ENCODE measurements around the gene ACYP1. TPM values are rescaled to one million over a fixed set of nuclear protein-coding genes. Genes with fewer than 3 reads are reported as not detected.

Gene ACYP1
- total RNA-seq, 2 donors from 2014 or later, result 33.9 to 58.6 TPM

DNA sequence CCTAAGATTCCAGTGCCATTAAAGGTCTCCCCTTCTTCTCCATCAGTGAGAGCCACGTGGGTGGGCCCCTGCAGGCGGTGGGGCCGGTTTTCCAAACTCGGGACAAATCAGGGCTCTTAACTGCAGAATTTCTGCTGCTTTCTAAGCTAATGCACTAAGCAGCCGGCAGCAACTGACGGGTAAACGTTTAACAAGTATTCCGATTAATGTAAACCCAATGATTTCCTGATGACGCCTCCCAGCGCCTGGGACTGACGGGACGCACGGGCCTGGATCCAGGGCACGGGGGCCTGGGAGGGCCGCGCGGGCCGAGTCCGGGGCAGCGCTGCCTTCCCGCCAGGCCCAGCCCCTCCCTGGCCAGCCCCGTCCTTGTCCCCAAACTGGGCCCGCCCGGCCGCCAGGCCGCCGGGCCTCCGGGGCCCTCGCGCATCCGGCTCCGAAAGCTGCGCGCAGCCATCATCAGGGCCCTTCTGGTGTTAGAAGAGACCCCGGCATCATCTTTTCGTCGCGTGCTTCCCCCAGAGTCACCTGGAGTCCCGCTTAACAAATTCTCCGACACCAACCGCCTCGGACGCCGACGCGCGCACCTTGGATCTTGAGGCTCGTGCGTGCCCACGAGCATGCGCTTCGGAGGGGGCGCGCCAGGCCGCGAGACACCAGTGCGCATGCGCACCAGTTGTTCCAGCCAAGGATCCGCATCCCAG, 12.8 kb downstream of the ACYP1 start, which contains the start of gene MLH3:
MLH3 (minus strand) TSS at position 616 of the 704 bp plus-strand sequence. CDS start 1,812 bp downstream, outside the sequence.
- DNase-seq (ENCODE audit: low spot score in 2 of 2), result peak; percentile 76 to 80
- H3K27ac Mint-ChIP-seq, result peak within 1 kb of the TSS; percentile 93 to 98
- peak; percentile 72 to 81 for ATAC-seq
- peaks cover 26 to 69% of the 10 kb centered on the region in 2 donors for H3K36me3 Mint-ChIP-seq
- H3K9me3 Mint-ChIP-seq, result no peaks in the 10 kb centered on the region

DNA sequence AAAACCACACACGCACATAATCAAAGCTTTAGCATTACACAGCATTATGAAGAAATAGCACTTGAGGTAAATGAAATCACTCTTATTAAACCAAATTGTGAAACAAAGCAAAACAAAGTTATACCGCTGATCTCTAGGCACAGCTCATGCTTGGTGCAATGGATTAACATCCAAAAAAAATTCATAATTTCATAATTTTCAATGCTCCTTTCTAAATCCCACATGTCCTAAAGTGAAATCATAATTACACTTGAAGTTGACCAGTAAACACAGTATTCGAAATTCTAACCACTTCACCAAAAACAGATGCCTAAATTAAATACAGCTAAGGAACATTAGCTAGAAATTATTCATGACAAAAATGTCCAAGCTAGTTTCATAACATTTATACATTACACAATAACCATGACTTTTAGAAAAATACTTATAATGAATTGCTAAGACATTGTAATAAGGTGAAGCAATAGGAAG, 14.1 kb downstream of the ACYP1 start:
- ATAC-seq (no peak), DNase-seq (ENCODE audit: low spot score in 2 of 2) (no peak)
- Mint-ChIP-seq H3K27ac (no peak overlapping the region), H3K9me3 (no peaks in the 10 kb centered on the region), H3K36me3 (peaks cover 19 to 62% of the 10 kb centered on the region in 2 donors)

DNA sequence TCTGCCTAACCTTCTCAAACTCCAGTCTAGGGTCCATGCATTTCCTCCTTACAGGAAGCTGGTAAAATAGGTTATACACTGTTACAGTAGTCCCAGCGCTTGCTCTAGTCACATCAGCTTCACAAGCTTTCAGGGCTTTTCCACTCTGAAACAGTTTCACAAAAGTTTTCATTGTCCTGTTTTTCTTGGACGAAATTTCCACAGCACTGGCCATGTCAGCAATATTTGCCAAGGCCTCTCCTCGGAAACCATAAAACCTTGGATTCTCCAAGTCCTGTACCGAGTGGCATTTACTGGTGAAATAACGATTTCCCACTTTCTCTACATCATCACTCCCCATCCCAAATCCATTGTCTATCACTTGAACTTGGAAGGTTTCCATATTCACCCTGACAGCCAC, 14.7 kb downstream of the ACYP1 start:
- no peak overlapping the region for H3K27ac Mint-ChIP-seq
- DNase-seq (ENCODE audit: low spot score in 2 of 2) (no peak), ATAC-seq (no peak)
- no peaks in the 10 kb centered on the region for H3K9me3 Mint-ChIP-seq
- H3K36me3 Mint-ChIP-seq, result peaks cover 19 to 55% of the 10 kb centered on the region in 2 donors

DNA sequence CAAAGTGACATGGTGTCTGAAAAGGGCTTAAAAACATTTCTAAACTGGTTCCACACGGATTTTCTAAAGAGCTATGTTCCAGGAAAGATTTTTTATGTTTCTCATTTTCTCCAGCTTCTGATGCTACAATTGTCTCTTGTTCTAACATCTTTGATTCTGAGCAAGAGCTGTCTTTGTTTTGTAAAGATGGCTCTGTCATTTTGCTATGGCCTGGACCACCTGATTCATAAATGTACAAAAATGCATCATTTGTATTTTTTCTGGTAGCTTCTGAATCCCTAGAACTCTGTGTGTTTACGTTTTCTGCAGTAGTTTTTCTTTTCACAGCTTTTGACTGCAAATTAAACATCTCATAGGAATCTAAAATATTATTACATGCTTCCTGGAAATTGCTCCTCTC, 15.7 kb downstream of the ACYP1 start:
- DNase-seq (ENCODE audit: low spot score in 2 of 2) (no peak), ATAC-seq (no peak)
- H3K27ac Mint-ChIP-seq, result no peak overlapping the region
- H3K36me3 Mint-ChIP-seq, result peaks cover 19 to 52% of the 10 kb centered on the region in 2 donors
- no peaks in the 10 kb centered on the region for H3K9me3 Mint-ChIP-seq

DNA sequence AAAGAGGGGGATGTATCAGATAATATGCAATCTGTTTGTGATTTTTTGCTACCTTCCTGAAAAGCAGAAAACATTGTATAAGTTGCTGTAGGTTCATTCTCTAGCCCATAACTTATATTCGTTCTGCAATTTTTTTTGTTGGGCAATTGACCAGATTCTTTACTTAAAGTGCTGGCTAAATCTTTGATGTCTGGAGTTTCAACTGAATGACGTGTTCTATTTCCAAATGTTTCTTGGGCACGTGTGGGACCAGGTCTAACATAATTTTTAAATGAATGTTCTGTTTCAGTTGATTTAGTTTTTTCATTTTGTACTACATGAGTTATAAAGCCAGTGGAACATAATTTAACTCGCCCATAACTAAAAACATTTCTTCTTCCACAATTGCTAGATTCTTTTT, 16.3 kb downstream of the ACYP1 start:
- H3K9me3 Mint-ChIP-seq, result no peaks in the 10 kb centered on the region
- no peak for ATAC-seq
- DNase-seq (ENCODE audit: low spot score in 2 of 2), result no peak
- H3K36me3 Mint-ChIP-seq, result peaks cover 19 to 50% of the 10 kb centered on the region in 2 donors
- H3K27ac Mint-ChIP-seq, result no peak overlapping the region

DNA sequence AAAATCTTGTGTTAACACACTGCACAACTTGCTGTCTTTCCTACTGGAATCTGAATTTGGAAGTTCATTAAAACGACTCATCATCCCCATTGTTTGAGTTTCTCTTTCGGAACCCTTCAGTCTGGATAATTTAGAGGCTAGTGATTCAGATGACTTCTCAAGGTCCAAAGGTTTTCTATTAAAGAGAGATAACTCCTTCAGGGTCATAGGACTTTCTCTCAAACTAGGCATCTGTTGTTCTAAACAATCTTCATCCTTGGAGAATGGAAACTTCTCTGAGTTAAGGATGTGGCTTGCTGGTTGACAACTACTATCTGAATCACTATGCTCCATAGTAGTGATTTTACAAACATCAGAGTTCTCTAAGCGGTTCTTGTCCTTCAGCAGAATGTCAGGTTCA, 16.9 kb downstream of the ACYP1 start:
- ATAC-seq, result peak; percentile 50 to 77
- H3K9me3 Mint-ChIP-seq, result no peaks in the 10 kb centered on the region

DNA sequence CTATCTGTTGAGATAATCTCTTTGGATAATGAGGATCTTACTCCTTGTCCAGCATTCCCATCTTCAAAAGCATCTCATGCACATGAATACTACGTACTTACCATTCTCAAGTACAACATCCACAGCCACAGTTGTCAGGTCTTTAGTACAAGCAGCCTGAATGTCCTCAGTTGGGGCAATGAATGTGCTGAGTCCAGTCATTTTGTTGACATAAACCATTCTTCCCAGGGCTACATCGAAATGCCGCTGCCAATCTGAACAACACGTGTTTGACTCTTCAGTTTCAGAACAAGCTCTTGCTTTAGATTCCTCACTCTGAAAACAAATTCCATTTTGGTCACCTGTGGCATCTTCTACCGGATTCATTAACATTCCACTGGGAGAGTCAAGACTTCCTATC, 17.5 kb downstream of the ACYP1 start:
- no peaks in the 10 kb centered on the region for H3K9me3 Mint-ChIP-seq
- H3K27ac Mint-ChIP-seq, result no peak overlapping the region
- peaks cover 19 to 43% of the 10 kb centered on the region in 2 donors for H3K36me3 Mint-ChIP-seq
- DNase-seq (ENCODE audit: low spot score in 2 of 2) (no peak), ATAC-seq (no peak)

More for the DNA sequence above, 16.9 kb downstream of the ACYP1 start:
- Mint-ChIP-seq H3K36me3 (peaks cover 19 to 44% of the 10 kb centered on the region in 2 donors), H3K27ac (peak overlapping the region in 1 of 2 donors; percentile 47)
- no peak for DNase-seq (ENCODE audit: low spot score in 2 of 2)

DNA sequence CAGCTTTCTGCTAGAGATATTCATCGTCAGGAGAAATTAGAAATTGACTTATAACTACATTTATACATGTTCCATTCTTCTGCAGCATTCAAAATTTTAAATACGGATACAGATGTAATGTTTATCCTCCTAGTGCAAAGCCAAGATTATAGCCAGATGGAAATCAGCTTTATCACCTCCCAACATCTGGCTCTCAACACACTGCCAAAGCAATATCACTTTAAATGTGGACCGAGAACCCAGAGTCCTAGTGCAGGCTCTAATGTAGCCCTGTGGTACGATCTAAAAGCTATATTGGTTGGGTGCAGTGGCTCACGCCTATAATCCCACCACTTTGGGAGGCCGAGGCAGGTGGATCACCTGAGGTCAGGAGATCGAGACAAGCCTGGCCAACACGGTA, 19.1 kb downstream of the ACYP1 start:
- Mint-ChIP-seq H3K27ac (peak overlapping the region; percentile 8 to 40), H3K9me3 (no peaks in the 10 kb centered on the region), H3K36me3 (peaks cover 19 to 33% of the 10 kb centered on the region in 2 donors)
- ATAC-seq, result no peak
- DNase-seq (ENCODE audit: low spot score in 2 of 2), result no peak

DNA sequence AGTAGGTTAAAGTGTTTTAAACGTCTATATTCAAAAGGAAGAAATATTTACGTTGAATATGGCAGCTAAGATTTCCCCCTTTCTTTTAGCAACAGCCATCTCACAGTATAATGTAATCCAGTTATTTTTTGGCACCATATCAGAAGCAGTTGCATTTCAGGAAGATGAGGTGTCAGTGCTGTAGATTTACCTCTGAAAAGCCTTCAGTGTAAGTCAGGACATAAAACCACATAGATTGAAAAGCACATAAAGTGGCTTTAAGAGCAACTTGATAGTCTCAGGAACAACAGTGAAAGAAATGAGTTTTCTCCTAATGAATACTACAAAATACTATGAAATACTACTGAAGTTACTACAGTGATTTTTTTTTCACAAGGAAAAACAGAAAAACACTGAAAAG, 19.5 kb downstream of the ACYP1 start:
- ATAC-seq, result peak in 1 of 2 donors; percentile 83
- peaks cover 16 to 29% of the 10 kb centered on the region in 2 donors for H3K36me3 Mint-ChIP-seq
- no peaks in the 10 kb centered on the region for H3K9me3 Mint-ChIP-seq
- peak overlapping the region in 1 of 2 donors; percentile 8 for H3K27ac Mint-ChIP-seq
- no peak for DNase-seq (ENCODE audit: low spot score in 2 of 2)

DNA sequence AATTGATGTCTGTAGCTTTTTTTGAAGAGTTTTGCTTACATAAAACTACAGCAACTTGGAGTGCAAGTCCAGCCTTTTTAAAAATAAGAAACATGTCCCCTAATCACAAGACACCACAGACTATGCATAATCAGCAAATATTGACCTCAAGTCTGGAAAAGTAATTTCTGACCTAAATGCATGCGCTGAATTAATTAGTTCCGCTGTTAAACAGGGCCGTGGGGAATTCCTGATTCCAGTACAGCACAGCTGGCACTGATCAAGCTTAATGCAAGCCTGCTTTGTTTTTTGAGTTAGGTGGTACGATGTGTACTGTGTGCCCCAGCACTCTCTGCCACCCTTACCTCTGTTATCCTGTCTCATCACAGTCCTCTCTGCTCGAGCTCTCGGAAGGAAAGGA, 21.8 kb downstream of the ACYP1 start:
- Mint-ChIP-seq H3K27ac (no peak overlapping the region), H3K36me3 (peaks cover 0 to 17% of the 10 kb centered on the region in 2 donors), H3K9me3 (no peaks in the 10 kb centered on the region)
- no peak for ATAC-seq
- no peak for DNase-seq (ENCODE audit: low spot score in 2 of 2)

DNA sequence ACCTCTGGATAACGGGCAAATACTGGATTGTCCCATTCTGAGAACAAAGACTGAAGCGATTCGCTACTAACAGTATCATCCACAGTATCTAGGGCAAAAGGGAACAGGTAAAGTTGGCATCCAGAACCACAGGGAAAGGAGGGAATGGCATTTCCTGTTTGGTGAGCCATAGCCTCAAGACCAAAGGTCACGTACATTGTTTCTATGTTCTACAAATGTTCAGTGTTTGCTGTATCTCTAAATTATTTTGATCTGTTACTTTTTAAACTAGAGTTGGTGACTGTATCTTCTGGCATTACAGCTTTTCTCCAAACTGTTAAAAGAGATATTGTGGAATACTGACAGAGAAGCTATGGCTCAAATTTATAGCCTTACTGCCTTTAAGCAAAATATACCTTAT, 22.2 kb downstream of the ACYP1 start:
- peaks cover 0 to 17% of the 10 kb centered on the region in 2 donors for H3K36me3 Mint-ChIP-seq
- H3K27ac Mint-ChIP-seq, result no peak overlapping the region
- no peak for DNase-seq (ENCODE audit: low spot score in 2 of 2)
- H3K9me3 Mint-ChIP-seq, result no peaks in the 10 kb centered on the region
- ATAC-seq, result no peak

DNA sequence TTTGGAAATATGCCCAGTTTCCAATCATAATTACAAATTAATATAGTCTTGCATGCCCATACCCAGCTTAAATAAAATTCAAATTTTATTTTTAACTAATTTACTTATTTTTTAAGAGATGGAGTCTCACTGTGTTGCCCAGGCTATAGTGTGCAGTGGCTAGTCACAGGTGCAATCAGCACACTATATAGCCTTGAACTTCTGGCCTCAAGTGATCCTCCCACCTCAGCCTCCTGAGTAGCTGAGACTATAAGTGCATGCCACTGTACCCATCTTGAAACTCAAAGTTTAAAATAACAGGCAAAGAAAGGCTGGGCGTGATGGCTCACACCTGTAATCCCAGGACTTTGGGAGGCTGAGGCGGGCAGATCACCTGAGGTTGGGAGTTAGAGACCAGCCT, 22.9 kb downstream of the ACYP1 start:
- ATAC-seq, result no peak
- Mint-ChIP-seq H3K27ac (no peak overlapping the region), H3K9me3 (no peaks in the 10 kb centered on the region), H3K36me3 (peaks cover 0 to 12% of the 10 kb centered on the region in 2 donors)
- no peak for DNase-seq (ENCODE audit: low spot score in 2 of 2)

DNA sequence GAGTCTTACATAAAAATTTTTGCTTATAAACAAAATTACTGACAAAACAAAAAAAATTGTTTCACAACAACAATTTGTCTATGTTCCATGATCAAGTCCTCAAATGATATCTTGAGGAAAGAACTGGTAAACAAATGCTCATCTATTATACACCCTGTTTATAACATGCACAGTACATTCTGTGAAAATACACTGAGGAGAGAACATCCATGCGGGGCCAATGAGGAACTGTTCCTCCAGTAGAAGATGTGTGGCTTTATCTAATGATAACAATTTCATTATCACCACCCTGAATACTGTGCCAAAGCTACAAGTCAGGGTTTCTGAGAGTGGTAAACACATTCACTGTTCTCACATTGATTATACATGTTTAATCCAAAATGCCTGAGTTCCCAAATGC, 23.3 kb downstream of the ACYP1 start:
- ATAC-seq (no peak), DNase-seq (ENCODE audit: low spot score in 2 of 2) (no peak)
- no peak overlapping the region for H3K27ac Mint-ChIP-seq
- H3K9me3 Mint-ChIP-seq, result no peaks in the 10 kb centered on the region
- peaks cover 0 to 12% of the 10 kb centered on the region in 2 donors for H3K36me3 Mint-ChIP-seq

DNA sequence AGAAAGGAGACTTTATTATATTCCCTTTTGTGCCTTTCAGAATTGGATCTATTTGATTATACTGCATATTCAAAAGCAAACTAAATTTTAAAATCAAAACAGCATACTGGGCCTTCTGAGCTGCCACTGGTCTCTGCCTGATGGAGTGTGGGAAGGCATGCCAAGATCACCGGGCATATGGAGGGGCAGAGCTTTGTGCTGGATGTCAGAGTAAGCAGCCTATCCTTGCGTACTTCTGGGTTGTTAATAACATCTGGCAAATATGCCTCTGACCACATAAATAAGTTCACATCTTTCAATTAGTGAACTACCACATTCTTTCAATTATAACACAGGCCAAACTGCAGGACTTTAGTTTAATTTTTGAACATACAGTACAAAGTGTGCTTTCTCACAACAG, 30.9 kb downstream of the ACYP1 start:
- Mint-ChIP-seq H3K9me3 (no peaks in the 10 kb centered on the region), H3K36me3 (peaks cover 0 to 13% of the 10 kb centered on the region in 2 donors), H3K27ac (no peak overlapping the region)
- no peak for ATAC-seq
- no peak for DNase-seq (ENCODE audit: low spot score in 2 of 2)

DNA sequence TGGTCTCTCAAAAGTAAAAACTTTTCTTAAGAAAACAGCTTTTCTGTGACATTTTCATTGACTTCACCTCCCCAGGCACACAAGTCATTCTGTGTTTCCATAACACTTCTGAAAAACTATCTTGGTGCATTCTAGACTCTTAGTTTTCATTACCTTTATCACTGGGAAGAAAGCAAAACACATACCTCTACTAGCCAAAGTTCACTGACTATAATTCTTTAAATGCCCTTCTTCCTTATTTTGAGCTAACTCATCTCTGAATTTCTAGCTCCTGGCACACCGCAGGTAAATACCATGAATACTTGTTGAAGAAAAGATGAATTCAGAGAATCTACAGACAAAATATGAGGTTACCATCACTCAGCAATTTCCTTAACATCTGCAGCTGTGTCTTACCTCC, 33.7 kb downstream of the ACYP1 start:
- H3K36me3 Mint-ChIP-seq, result peaks cover 0 to 7% of the 10 kb centered on the region in 2 donors
- no peak overlapping the region for H3K27ac Mint-ChIP-seq
- ATAC-seq (no peak), DNase-seq (ENCODE audit: low spot score in 2 of 2) (no peak)
- H3K9me3 Mint-ChIP-seq, result no peaks in the 10 kb centered on the region

DNA sequence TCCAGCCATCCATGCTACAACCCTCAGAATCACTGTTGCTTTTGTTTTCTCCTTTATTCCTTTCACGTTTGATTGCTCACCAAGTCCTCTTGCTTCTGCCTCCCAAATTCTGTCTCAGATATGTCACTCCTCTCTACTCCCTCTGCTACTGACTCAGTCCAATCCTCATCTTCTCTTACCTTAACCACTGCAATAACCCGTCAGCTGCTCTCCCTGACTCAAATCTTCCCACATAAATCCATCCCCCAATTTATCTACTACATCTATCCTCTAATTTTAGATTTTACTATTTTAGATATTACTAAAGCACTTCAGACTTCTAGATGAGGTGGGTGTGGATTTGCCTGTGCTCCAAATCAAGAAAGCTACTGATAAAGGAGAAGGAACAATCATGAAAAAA, 37.9 kb downstream of the ACYP1 start:
- Mint-ChIP-seq H3K9me3 (no peaks in the 10 kb centered on the region), H3K36me3 (peaks cover 0 to 7% of the 10 kb centered on the region in 2 donors), H3K27ac (no peak overlapping the region)
- no peak for DNase-seq (ENCODE audit: low spot score in 2 of 2)
- no peak for ATAC-seq

DNA sequence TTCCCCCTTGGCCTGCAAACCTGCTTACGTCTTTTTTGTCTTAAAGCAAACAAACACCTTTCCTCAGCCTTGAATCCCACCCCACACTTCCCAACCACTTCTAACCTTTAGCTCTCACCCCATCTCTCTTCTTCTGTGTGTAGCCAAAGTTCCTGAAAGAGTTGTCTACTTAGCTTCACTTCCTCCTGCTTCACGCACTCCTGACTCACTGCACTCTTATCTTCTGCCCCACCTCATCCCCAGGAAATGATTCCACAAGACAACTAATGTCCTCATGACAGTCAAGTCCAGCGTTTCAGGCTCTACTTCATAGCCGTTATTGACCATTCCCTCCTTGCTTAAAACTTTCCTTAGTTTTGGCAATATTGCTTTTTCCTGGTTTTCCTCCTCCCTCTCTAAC, 38.7 kb downstream of the ACYP1 start:
- Mint-ChIP-seq H3K27ac (no peak overlapping the region), H3K36me3 (peaks cover 0 to under 1% of the 10 kb centered on the region in 2 donors), H3K9me3 (no peaks in the 10 kb centered on the region)
- no peak for ATAC-seq
- no peak for DNase-seq (ENCODE audit: low spot score in 2 of 2)

DNA sequence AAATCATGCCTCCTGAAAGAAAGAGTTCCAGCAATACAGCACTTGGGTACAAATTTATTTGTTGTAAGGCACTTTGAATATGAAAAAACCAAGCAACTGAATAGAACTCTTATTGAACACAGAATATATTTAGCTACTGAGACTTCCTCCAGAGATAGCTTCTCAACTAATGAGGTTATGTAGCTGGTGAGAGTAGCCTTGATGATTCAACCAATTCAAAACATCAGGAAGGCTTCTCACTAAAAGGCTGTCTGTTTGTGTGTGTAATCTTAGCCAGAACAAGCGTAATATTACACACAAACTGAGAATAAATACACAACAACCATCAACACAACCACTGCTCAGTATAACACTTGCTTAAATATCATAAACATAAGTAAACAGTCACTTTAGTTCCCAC, 40.7 kb downstream of the ACYP1 start:
- H3K27ac Mint-ChIP-seq, result no peak overlapping the region
- no peaks in the 10 kb centered on the region for H3K9me3 Mint-ChIP-seq
- no peaks in the 10 kb centered on the region for H3K36me3 Mint-ChIP-seq
- DNase-seq (ENCODE audit: low spot score in 2 of 2), result no peak
- no peak for ATAC-seq

Data from activated naive CD4-positive, alpha-beta T cell treated with anti-CD3 and anti-CD28 coated beads, Interleukin-2, amount 50 U/mL, for 72 hours (primary cell).